Thoracic aorta (tissue), 2 donors: ENCODE results near the gene ANKRD17. TPM values are rescaled to one million over a fixed set of nuclear protein-coding genes. Genes with fewer than 3 reads are reported as not detected.

Experiments
- ATAC-seq: fragments of 150-250 bp; one replicate; pipeline ENCODE4 v1.8.0; 2017; ENCODE audit warnings: low read depth; ENCODE audit not compliant: insufficient number of reproducible peaks, low FRiP score
- DNase-seq: peaks from one replicate; pipeline ENCODE4 v3.0.0-alpha.2; 2020; ENCODE audit warnings: low spot score
- H3K27ac ChIP-seq, 2 donors: fragments of 200-600 bp; sonication (generic); 1 replicate in 1 of 2; 2 replicates in 1 of 2; pipeline ENCODE4 v1.5.1; 2016; ENCODE audit warnings: mild to moderate bottlenecking in 2 of 2, moderate library complexity in 2 of 2
- H3K27me3 ChIP-seq: fragments of 200-600 bp; sonication (generic); replicated peaks from 2 replicates; pipeline ENCODE4 v1.6.0; 2016; ENCODE audit warnings: mild to moderate bottlenecking; ENCODE audit not compliant: insufficient read depth
- H3K36me3 ChIP-seq: fragments of 200-600 bp; sonication (generic); one replicate; pipeline ENCODE4 v1.5.1; 2016
- H3K4me1 ChIP-seq, 2 donors: fragments of 200-600 bp; sonication (generic); 1 replicate in 1 of 2; 2 replicates in 1 of 2; pipeline versions ENCODE4 v1.5.1 to v1.6.0; 2016; ENCODE audit warnings: low read depth in 2 of 2, mild to moderate bottlenecking in 1 of 2; ENCODE audit not compliant: control insufficient read depth in 1 of 2
- H3K4me3 ChIP-seq: fragments of 200-600 bp; sonication (generic); 2 replicates; pipeline ENCODE4 v1.5.1; 2016; ENCODE audit warnings: mild to moderate bottlenecking
- H3K9me3 ChIP-seq: fragments of 200-600 bp; sonication (generic); 2 replicates; pipeline ENCODE4 v1.5.1; 2016
- total RNA-seq, 2 donors: library from RNA; depleted of rRNA; stranded (reverse); fragments of >200 nt; gene quantifications; one replicate each; pipeline versions ENCODE4 v1.1.0 to v1.2.3, GENCODE V29; 2016
- TF ChIP-seq, protein P1 (sequence below): fragments of 200-600 bp; sonication (generic); IDR thresholded peaks from one replicate; pipeline ENCODE4 v1.5.1; 2019; ENCODE audit warnings: antibody characterized with exemption

ANKRD17 gene
- total RNA-seq, 2 donors from 2014 or later: 49.3 to 58.8 TPM

DNA sequence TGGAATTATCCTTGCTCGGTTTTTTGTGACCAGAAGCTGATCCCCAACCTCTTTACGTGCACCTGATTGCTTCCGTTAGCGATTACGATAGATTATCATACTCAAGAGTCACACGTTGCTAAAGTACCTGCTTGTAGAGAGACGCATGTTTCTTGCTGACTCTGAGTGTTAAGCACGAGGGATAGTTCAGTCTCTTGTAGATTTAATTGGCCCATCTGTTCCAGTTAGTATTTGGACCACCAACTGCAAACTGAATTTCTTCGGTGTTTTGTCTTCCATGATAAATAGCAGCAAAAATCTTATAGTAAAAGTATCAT, 188.6 kb downstream of the ANKRD17 start:
- no peak for DNase-seq
- peak overlapping the region; percentile 88 for H3K4me3 ChIP-seq
- peak; percentile 4 for ATAC-seq
- no peaks in the 10 kb centered on the region for H3K9me3 ChIP-seq
- no peaks in the 10 kb centered on the region for H3K27me3 ChIP-seq
- no peaks in the 10 kb centered on the region for H3K36me3 ChIP-seq
- H3K27ac ChIP-seq: peak overlapping the region; percentile 91 to 92
- TF ChIP-seq, protein P1, sequence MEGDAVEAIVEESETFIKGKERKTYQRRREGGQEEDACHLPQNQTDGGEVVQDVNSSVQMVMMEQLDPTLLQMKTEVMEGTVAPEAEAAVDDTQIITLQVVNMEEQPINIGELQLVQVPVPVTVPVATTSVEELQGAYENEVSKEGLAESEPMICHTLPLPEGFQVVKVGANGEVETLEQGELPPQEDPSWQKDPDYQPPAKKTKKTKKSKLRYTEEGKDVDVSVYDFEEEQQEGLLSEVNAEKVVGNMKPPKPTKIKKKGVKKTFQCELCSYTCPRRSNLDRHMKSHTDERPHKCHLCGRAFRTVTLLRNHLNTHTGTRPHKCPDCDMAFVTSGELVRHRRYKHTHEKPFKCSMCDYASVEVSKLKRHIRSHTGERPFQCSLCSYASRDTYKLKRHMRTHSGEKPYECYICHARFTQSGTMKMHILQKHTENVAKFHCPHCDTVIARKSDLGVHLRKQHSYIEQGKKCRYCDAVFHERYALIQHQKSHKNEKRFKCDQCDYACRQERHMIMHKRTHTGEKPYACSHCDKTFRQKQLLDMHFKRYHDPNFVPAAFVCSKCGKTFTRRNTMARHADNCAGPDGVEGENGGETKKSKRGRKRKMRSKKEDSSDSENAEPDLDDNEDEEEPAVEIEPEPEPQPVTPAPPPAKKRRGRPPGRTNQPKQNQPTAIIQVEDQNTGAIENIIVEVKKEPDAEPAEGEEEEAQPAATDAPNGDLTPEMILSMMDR: no peak
- peaks cover 5 to 23% of the 10 kb centered on the region in 2 donors for H3K4me1 ChIP-seq

GRCh38 chr4:73069338-73070073, 189.1 kb downstream of the ANKRD17 start, which contains the start of gene COX18:
COX18 (minus strand) TSS chr4:73069716; CDS start chr4:73069649, 67 bp downstream.
- H3K27ac ChIP-seq: peak within 1 kb of the TSS; percentile 91 to 92
- peak; percentile 91 for DNase-seq
- TF ChIP-seq, protein P1: no peak
- peak; percentile 98 for ATAC-seq
- H3K4me3 ChIP-seq: peak within 1 kb of the TSS; percentile 88
- no peaks in the 10 kb centered on the region for H3K36me3 ChIP-seq
- peaks cover 5 to 23% of the 10 kb centered on the region in 2 donors for H3K4me1 ChIP-seq
- no peaks in the 10 kb centered on the region for H3K9me3 ChIP-seq
- H3K27me3 ChIP-seq: no peaks in the 10 kb centered on the region

- H3K36me3 ChIP-seq: peaks cover under 1% of the 10 kb centered on the region
- H3K4me1 ChIP-seq: peaks cover 5 to 23% of the 10 kb centered on the region in 2 donors
- peak overlapping the region; percentile 91 to 92 for H3K27ac ChIP-seq
- no peak for DNase-seq
- no peaks in the 10 kb centered on the region for H3K9me3 ChIP-seq
- ATAC-seq: no peak
- TF ChIP-seq, protein P1: no peak
- peak overlapping the region; percentile 88 for H3K4me3 ChIP-seq
- H3K27me3 ChIP-seq: no peaks in the 10 kb centered on the region
Measured at GRCh38 chr4:73068491-73069337, 189.9 kb downstream of the ANKRD17 start.

DNA sequence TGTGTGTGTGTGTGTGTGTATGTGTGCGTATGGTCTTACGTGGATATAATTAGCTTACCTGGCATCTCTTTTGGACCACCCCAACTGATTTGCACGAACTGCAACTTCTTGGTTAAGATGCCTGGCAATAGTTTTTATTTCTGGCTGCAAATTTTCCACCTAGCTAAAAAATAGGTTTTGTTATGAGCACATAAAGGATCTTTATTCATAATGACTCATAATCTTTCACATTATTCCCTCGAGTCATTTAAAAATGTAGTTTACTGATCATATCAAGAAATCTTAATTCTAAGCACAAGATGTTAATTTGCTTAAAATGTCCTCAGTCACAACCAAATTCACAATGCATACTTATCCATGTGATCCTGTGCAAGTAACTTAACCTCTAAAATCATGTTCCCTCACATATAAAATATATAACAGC, 190.6 kb downstream of the ANKRD17 start:
- peaks cover 5 to 23% of the 10 kb centered on the region in 2 donors for H3K4me1 ChIP-seq
- H3K9me3 ChIP-seq: no peaks in the 10 kb centered on the region
- peak overlapping the region; percentile 91 to 92 for H3K27ac ChIP-seq
- H3K27me3 ChIP-seq: no peaks in the 10 kb centered on the region
- H3K4me3 ChIP-seq: peak overlapping the region; percentile 88
- DNase-seq (no peak), ATAC-seq (no peak)
- TF ChIP-seq, protein P1: no peak
- peaks cover 6% of the 10 kb centered on the region for H3K36me3 ChIP-seq

GRCh38 chr4:73066928-73067327, 191.7 kb downstream of the ANKRD17 start:
- Histone ChIP-seq H3K4me3 (no peak overlapping the region), H3K4me1 (peaks cover 5 to 23% of the 10 kb centered on the region in 2 donors), H3K27me3 (no peaks in the 10 kb centered on the region), H3K27ac (no peak overlapping the region), H3K9me3 (no peaks in the 10 kb centered on the region), H3K36me3 (peaks cover 6% of the 10 kb centered on the region)
- no peak for DNase-seq
- ATAC-seq: no peak
- TF ChIP-seq, protein P1: no peak
